ENCODE measurements around the gene GULP1.
"Not testable (repeated sequence)": the region's sequence is repeated elsewhere in the genome, so short reads cannot be mapped to it uniquely, and the experiment has no call there.

GRCh38 chr2:188466078-188466477 is 174.4 kb downstream of the GULP1 start:
- not testable (repeated sequence) for TF ChIP-seq ZBTB20 (tag by site-specific recombination; IDR thresholded peaks at IDR 0.05); KLF7 (tag by site-specific recombination; IDR thresholded peaks at IDR 0.05; ENCODE audit: borderline replicate concordance); CTCF (tag by site-specific recombination; IDR thresholded peaks at IDR 0.05); ZSCAN5A (tag by site-specific recombination; IDR thresholded peaks at IDR 0.05); ZNF148 (tag by site-specific recombination; IDR thresholded peaks at IDR 0.05; ENCODE audit: borderline replicate concordance); HOXA7 (CRISPR knock-in tag; IDR thresholded peaks at IDR 0.05; ENCODE audit: borderline replicate concordance); ZNF449 (tag by site-specific recombination; IDR thresholded peaks at IDR 0.05); ZSCAN18 (tag by site-specific recombination; IDR thresholded peaks at IDR 0.05); ELK4 (IDR thresholded peaks at IDR 0.05; ENCODE audit: borderline replicate concordance, low read depth, low read length); ZNF211 (tag by site-specific recombination; IDR thresholded peaks at IDR 0.05; ENCODE audit: low read depth); ZNF639 (tag by site-specific recombination; IDR thresholded peaks at IDR 0.05)

Data from HEK293 (cell line).